Omental fat pad (tissue), 4 donors: ENCODE results near the gene IFITM2. TPM values are rescaled to one million over a fixed set of nuclear protein-coding genes. Genes with fewer than 3 reads are reported as not detected.
"Not testable (repeated sequence)": the region's sequence is repeated elsewhere in the genome, so short reads cannot be mapped to it uniquely, and the experiment has no call there.

ENCODE experiments used
- ATAC-seq: fragments of 150-250 bp; one replicate; pipeline ENCODE4 v1.9.1; 2016; ENCODE audit warnings: mild to moderate bottlenecking, moderate library complexity; ENCODE audit not compliant: low FRiP score
- DNase-seq: peaks from one replicate; pipeline ENCODE4 v3.0.0-alpha.2; 2019; ENCODE audit warnings: low spot score
- CTCF ChIP-seq, 3 donors: fragments of 450-650 bp; IDR thresholded peaks; one replicate each; pipeline ENCODE4 v1.5.1; 2016 to 2017; ENCODE audit warnings: antibody characterized with exemption in 3 of 3, mild to moderate bottlenecking in 3 of 3, moderate library complexity in 2 of 3
- total RNA-seq, 4 donors: library from RNA; depleted of rRNA; stranded (reverse); fragments of >200 nt; gene quantifications; one replicate each; pipeline ENCODE4 v1.1.0, GENCODE V29; 2016

Gene IFITM2
- total RNA-seq, 4 donors from 2014 or later: 266 to 442 (median 382) TPM

- DNase-seq: no peak
- TF ChIP-seq CTCF (IDR thresholded peaks at IDR 0.05): no peak
- no peak for ATAC-seq
Measured at GRCh38 chr11:299951-300735, 7.5 kb upstream of the IFITM2 start.

- no peak for TF ChIP-seq CTCF (IDR thresholded peaks at IDR 0.05)
- ATAC-seq (no peak), DNase-seq (no peak)
Measured at GRCh38 chr11:303363-303762, 4.3 kb upstream of the IFITM2 start.

GRCh38 chr11:304061-304506 is 3.5 kb upstream of the IFITM2 start:
- TF ChIP-seq CTCF (IDR thresholded peaks at IDR 0.05): no peak

GRCh38 chr11:304915-305843 is 2.4 kb upstream of the IFITM2 start:
- DNase-seq: peak; percentile 67
- no peak for TF ChIP-seq CTCF (IDR thresholded peaks at IDR 0.05)
- ATAC-seq: peak; percentile 37

More at GRCh38 chr11:304061-304506, 3.5 kb upstream of the IFITM2 start:
- ATAC-seq: no peak
- DNase-seq: no peak

- TF ChIP-seq CTCF (IDR thresholded peaks at IDR 0.05): no peak
- no peak for ATAC-seq
- no peak for DNase-seq
Measured at GRCh38 chr11:305844-306211, 1.8 kb upstream of the IFITM2 start.

- no peak for TF ChIP-seq CTCF (IDR thresholded peaks at IDR 0.05)
- no peak for ATAC-seq
Measured at GRCh38 chr11:306645-307371, 808 bp upstream of the IFITM2 start.

GRCh38 chr11:308740-309665 is 1.4 kb downstream of the IFITM2 start:
- DNase-seq, ATAC-seq: not testable (repeated sequence)

More at GRCh38 chr11:306645-307371, 808 bp upstream of the IFITM2 start:
- DNase-seq: no peak

- ATAC-seq, DNase-seq: not testable (repeated sequence)
Measured at GRCh38 chr11:309979-310572, 2.5 kb downstream of the IFITM2 start.
